Astrocyte of the hippocampus (primary cell): ENCODE measurements around the gene TAS2R43.
"Not testable (repeated sequence)": the region's sequence is repeated elsewhere in the genome, so short reads cannot be mapped to it uniquely, and the experiment has no call there.

ENCODE experiments used
- DNase-seq: peaks from one replicate; pipeline ENCODE4 v3.0.0; 2011; ENCODE audit warnings: low read depth, low spot score

TAS2R43 gene, protein sequence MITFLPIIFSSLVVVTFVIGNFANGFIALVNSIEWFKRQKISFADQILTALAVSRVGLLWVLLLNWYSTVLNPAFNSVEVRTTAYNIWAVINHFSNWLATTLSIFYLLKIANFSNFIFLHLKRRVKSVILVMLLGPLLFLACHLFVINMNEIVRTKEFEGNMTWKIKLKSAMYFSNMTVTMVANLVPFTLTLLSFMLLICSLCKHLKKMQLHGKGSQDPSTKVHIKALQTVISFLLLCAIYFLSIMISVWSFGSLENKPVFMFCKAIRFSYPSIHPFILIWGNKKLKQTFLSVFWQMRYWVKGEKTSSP

GRCh38 chr12:11092128-11092527, at the start of gene TAS2R43:
TSS of gene TAS2R43 (minus strand) at chr12:11092313. CDS start at chr12:11092229, 84 bp downstream.
- DNase-seq: no peak

DNA sequence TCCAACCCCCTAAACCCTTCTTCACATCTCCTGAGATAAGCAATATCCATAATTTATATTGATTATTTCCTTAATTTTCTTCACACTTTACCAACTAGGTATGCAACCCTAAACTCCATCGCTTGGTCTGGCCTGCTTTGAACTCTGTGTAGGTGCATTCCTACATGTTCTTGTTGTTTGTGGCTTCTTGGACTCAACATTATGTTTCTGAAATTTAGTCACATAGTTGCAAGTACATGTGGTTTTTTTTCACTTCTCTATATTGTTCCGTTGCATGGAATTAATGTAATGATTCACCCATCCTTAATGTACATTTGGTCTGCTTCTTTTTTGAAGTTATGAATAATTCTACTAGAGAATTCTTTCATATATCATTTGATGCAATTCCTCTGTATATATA, 44.0 kb upstream of the TAS2R43 start:
- DNase-seq: no peak

DNA sequence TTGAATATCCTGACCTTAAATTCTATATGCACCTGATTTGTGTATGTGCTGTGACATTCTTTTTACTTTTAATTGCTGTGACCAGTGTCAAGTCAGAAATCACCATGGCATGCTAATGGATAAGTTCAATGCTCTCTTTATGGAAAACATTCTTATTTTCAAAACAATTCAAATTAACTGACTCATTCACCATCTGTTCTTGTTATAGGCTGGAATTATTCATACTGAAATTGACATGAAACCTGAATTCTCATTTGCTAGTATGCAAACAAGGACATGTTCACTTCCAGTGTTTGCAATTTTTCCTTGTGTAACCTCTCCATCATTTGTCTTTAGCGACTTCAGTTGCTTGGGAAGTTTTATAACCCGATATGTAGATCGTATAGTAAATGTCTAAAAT, 42.2 kb upstream of the TAS2R43 start, which contains the start of gene TAS2R30:
TSS of gene TAS2R30 (minus strand) at position 340 of the 400 bp plus-strand sequence. CDS start 400 bp downstream, outside the sequence.
- DNase-seq: no peak

GRCh38 chr12:11133816-11134215, 41.7 kb upstream of the TAS2R43 start:
- DNase-seq: no peak

- no peak for DNase-seq
These were observed 41.0 kb upstream of the TAS2R43 start for GRCh38 chr12:11133162-11133561.

GRCh38 chr12:11130999-11131398, 38.9 kb upstream of the TAS2R43 start:
- no peak for DNase-seq

DNA sequence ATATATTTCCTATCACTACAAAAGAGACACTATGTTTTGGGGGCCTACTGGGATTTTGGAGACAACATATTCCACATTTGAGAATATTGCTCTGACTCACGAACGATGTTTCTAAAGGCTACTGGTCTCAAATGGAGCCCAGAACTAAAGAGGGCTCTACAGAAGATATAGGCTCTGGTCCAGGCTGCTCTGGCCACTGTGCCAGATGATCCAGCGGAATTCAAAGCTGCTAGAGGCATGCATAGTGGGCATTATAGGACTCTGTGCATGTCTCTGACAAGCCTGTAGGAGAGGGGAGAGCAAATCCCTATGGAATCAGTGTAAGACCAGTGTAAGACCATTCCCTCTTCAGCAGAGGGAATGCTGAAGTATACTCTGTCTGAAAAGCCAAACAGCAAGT, 38.3 kb upstream of the TAS2R43 start:
- DNase-seq: no peak

DNA sequence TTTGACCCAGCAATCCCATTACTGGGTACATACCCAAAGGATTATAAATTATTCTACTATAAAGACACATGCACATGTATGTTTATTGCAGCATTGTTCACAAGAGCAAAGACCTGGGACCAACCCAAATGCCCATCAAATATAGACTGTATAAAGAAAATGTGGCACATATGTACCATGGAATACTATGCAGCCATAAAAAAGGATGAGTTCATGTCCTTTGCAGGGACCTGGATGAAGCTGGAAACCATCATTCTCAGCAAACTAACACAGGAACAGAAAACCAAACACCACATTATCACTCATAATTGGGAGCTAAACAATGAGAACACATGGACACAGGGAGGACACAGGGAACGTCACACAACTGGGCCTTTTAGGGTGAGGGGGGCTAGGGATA, 22.0 kb upstream of the TAS2R43 start:
- DNase-seq: not testable (repeated sequence)

DNA sequence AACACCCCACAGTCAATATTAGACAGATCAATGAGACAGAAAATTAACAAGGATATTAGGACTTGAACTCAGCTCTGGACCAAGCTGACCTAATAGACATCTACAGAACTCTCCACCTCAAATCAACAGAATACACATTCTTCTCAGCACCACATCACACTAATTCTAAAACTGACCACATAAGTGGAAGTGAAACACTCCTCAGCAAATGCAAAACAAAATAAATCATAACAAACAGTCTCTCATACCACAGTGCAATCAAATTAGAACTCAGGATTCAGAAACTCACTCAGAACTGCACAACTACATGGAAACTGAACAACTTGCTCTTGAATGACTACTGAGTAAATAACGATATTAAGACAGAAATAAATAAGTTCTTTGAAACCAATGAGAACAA, 19.1 kb upstream of the TAS2R43 start:
- DNase-seq: not testable (repeated sequence)

DNA sequence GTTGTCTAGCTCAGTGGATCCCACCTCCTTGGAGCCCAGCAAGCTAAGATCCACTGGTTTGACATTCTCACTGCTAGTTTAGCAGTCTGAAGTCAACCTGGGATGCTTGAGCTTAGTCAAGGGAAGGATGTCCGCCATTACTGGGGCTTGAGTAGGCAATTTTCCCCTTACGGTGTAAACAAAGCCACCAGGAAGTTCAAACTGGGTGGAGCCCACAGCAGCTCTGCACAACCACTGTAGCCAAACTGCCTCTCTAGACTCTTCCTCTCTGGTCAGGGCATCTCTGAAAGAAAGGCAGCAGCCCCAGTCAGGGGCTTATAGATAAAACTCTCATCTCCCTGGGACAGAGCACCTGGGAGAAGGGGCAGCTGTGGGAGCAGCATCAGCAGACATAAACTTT, 16.7 kb upstream of the TAS2R43 start:
- no peak for DNase-seq

- no peak for DNase-seq
These were observed 15.6 kb upstream of the TAS2R43 start for GRCh38 chr12:11107719-11108118.

DNA sequence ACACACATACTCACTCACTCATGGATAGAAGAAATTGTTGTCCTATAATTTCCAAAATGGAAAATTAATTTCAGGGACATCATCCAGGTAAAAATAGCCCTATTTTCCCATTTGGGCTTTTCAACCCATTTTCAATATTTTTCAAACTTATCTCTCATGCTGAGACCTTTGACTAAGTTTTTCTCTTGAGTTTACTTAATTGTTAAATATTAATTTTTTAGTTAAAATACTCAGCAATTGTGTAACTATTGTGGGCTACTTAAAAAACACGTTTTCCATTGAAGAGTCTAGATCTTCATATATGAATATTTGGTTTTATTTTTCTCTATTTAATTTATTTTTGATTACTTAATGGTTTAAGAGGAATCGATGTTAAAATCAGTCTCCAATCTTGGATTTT, 14.2 kb upstream of the TAS2R43 start:
- no peak for DNase-seq

GRCh38 chr12:11105546-11105945, 13.4 kb upstream of the TAS2R43 start:
- no peak for DNase-seq

GRCh38 chr12:11094910-11095309, 2.8 kb upstream of the TAS2R43 start:
- DNase-seq: not testable (repeated sequence)

- DNase-seq: no peak
These were observed 2.9 kb downstream of the TAS2R43 start for GRCh38 chr12:11089246-11089645.

GRCh38 chr12:11085419-11085818, 6.7 kb downstream of the TAS2R43 start:
- no peak for DNase-seq

GRCh38 chr12:11081987-11082386, 10.1 kb downstream of the TAS2R43 start:
- DNase-seq: no peak

GRCh38 chr12:11078246-11078645, 13.9 kb downstream of the TAS2R43 start:
- no peak for DNase-seq

DNA sequence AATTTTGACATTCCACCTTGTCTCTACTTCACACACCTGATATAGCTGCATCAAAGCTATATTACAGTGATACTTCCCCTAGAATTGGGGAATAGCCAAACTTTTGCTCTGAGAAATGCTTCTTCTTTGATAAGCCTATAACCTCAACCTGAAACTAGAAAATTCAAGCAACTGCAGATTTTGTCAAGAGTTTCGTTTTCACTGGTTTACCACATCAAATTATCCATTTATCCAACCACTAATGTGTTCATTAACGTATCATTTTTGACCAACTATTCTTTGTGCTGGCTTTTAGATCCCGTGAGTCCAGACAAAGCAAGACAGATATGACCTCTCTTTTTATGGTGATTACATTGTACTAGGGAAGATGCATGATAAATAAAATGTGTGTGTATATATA, 16.5 kb downstream of the TAS2R43 start:
- DNase-seq: no peak

DNA sequence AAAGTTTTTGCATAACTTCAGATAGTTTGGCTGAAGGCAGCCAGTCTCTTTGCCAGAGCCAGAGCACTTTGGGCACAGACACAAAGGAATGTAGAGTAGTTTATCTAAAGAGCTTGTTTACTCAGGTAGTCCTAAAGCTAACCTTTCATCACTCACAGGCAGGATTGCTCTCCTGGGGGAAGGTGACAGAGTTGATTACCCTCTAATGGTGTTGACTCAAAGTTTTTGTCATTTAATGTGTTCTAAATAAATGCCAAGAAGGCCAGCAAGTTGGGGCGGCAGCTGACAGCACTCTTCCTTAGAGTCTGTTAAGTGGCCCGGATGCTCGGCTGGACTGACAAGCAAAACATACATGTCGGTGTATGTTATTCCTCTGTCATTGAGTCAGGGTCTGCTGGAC, 20.7 kb downstream of the TAS2R43 start:
- DNase-seq: no peak

DNA sequence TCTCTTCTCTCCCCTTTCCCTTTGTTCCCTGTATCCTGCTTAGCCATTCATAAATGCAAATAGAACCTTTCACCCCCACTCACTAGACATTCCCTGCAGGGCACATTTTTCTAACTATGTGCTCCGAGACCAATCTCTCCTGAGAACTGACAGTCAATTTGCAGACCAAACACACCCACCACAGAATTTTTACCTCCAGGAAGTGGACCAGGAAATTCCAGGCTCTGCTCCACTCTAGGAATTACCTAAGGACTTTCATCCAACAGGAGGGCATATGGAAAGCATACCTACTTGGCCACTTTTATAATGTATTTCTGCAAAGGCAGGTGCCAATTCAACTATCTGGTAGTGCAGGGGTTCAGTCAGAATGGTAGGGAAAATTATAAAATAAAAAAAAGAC, 21.1 kb downstream of the TAS2R43 start:
- DNase-seq: no peak

GRCh38 chr12:11069854-11070365, 22.2 kb downstream of the TAS2R43 start:
- no peak for DNase-seq

- DNase-seq: peak; percentile 48
These were observed 24.6 kb downstream of the TAS2R43 start for GRCh38 chr12:11067514-11067913.

- DNase-seq: not testable (repeated sequence)
These were observed 29.9 kb downstream of the TAS2R43 start, which contains the start of gene TAS2R46 for GRCh38 chr12:11062194-11062593. TSS of gene TAS2R46 (minus strand) at chr12:11062294. CDS start at chr12:11062294, 0 bp downstream.
